Prostate gland (tissue), 2 donors: ENCODE measurements around the gene TBCK.

ENCODE experiments used
- POLR2A ChIP-seq: fragments of 450-650 bp; IDR thresholded peaks from one replicate; pipeline ENCODE4 v1.6.1; 2016; ENCODE audit warnings: antibody characterized with exemption, mild to moderate bottlenecking
- TF ChIP-seq, protein P1 (sequence below), 4 experiments: fragments of 200-600 bp in 2 of 4; fragments of 450-650 bp in 2 of 4; sonication (generic) in 2 of 4; IDR thresholded peaks; 1 replicate in 3 of 4; 2 replicates in 1 of 4; pipeline ENCODE4 v1.5.1; 2016 to 2019; ENCODE audit warnings: antibody characterized with exemption in 4 of 4, mild to moderate bottlenecking in 2 of 4, moderate library complexity in 2 of 4

DNA sequence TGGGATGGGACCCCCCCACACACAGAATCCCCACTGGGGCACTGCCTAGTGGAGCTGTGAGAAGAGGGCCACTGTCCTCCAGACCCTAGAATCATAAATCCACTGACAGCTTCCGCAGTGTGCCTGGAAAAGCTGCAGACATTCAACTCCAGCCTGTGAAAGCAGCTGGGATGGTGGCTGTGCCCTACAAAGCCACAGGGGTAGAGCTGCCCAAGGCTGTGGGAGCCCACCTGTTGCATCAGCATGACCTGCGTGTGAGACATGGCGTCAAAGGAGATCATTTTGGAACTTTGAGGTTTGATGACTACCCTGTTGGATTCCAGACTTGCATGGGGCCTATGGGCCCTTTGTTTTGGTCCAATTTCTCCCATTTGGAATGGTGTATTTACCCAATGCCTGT, 22.7 kb upstream of the TBCK start:
- TF ChIP-seq, protein P1, sequence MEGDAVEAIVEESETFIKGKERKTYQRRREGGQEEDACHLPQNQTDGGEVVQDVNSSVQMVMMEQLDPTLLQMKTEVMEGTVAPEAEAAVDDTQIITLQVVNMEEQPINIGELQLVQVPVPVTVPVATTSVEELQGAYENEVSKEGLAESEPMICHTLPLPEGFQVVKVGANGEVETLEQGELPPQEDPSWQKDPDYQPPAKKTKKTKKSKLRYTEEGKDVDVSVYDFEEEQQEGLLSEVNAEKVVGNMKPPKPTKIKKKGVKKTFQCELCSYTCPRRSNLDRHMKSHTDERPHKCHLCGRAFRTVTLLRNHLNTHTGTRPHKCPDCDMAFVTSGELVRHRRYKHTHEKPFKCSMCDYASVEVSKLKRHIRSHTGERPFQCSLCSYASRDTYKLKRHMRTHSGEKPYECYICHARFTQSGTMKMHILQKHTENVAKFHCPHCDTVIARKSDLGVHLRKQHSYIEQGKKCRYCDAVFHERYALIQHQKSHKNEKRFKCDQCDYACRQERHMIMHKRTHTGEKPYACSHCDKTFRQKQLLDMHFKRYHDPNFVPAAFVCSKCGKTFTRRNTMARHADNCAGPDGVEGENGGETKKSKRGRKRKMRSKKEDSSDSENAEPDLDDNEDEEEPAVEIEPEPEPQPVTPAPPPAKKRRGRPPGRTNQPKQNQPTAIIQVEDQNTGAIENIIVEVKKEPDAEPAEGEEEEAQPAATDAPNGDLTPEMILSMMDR (IDR thresholded peaks at IDR 0.05), result no peak
- no peak for TF ChIP-seq POLR2A
